ENCODE measurements around the gene PNPO. TPM values are rescaled to one million over a fixed set of nuclear protein-coding genes. Genes with fewer than 3 reads are reported as not detected.

The PNPO gene
- total and polyA plus RNA-seq, 2 of the 4 experiments (the other 2 are of a cell fraction): 13.9 to 34.1 TPM

GRCh38 chr17:47981462-47981861, 40.1 kb downstream of the PNPO start:
- ChIA-PET POLR2A (ENCODE audit: unreplicated experiment) (interaction anchor here (0.6 kb wide), 1 partner anchor 45 kb away, joined by 3 read pairs; no protein-coding TSS in a partner anchor), CTCF (interaction anchor here (0.6 to 0.9 kb wide), 2 partner anchors 11 to 575 kb away, joined by 3 read pairs; partner anchors contain the start of gene CDK5RAP3)
- no peak overlapping the region for H2BK15ac ChIP-seq (ENCODE audit: low read depth, low read length)
- no peaks in the 10 kb centered on the region; the same call in 1 of the 2 replicates for H4K20me1 ChIP-seq (ENCODE audit: insufficient read depth, low read length)
- no peak overlapping the region for H4K8ac ChIP-seq (ENCODE audit: low read depth in 2 of 2, low read length in 2 of 2)
- H3K9me1 ChIP-seq (ENCODE audit: insufficient read depth, low read length): no peaks in the 10 kb centered on the region
- no peaks in the 10 kb centered on the region for H3K4me1 ChIP-seq (ENCODE audit: control insufficient read depth, insufficient read depth, low read length)
- H3K4ac ChIP-seq (ENCODE audit: low read depth, low read length): no peak overlapping the region
- no peak overlapping the region for H4K5ac ChIP-seq (ENCODE audit: low read depth, low read length)
- H3K9me3 ChIP-seq (ENCODE audit: control insufficient read depth, insufficient read depth, low read length): no peaks in the 10 kb centered on the region
- in situ Hi-C loops (cut with MboI; ENCODE audit: low sequenced_read_pairs) (loop anchor here (5.0 kb wide), 1 partner anchor 36 kb away; no protein-coding TSS in a partner anchor), intact Hi-C loops (cut with micrococcal nuclease) (no loop called here), dilution Hi-C loops (cut with HindIII; ENCODE audit: low sequenced_read_pairs, unreplicated experiment) (no loop called here)
- ATAC-seq (ENCODE audit: low read depth) (no peak), DNase-seq (no peak)
- no peak overlapping the region for H2AK5ac ChIP-seq (ENCODE audit: low read depth, low read length)
- H4K91ac ChIP-seq (ENCODE audit: insufficient read depth, low read depth, low read length): no peak overlapping the region
- no peak overlapping the region for H3K4me3 ChIP-seq (ENCODE audit: insufficient read depth, low read depth, low read length)
- no peak overlapping the region for H2BK120ac ChIP-seq (ENCODE audit: low read depth, low read length)
- H2AK9ac ChIP-seq (replicated peaks; ENCODE audit: low read depth, low read length, poor library complexity): no peak overlapping the region
- H3K36me3 ChIP-seq (ENCODE audit: control insufficient read depth, insufficient read depth, low read length): peaks cover 50% of the 10 kb centered on the region
- H3K4me2 ChIP-seq (ENCODE audit: low read depth, low read length): no peak overlapping the region
- no peak overlapping the region for H3K14ac ChIP-seq (replicated peaks; ENCODE audit: low read depth, low read length)
- H3K9ac ChIP-seq (ENCODE audit: low read depth, low read length): no peak overlapping the region
- no peak overlapping the region for H3K27ac ChIP-seq (ENCODE audit: insufficient read depth, low read length)
- H3K79me1 ChIP-seq (ENCODE audit: low read depth in 1 of 2, low read length in 2 of 2): peaks cover 4 to 6% of the 10 kb centered on the region in 2 experiments; a peak in 2 of 4 replicates
- H2BK20ac ChIP-seq (ENCODE audit: low read depth, low read length): no peak overlapping the region
- BruUV-seq (replicated peaks): no TSS peak
- no peak overlapping the region for H2AFZ ChIP-seq (replicated peaks; ENCODE audit: low read length, poor library complexity)
- 100% methylated on average over 4 of the region's 9 CpGs; no CpG with 5 or more reads in 1 of the 2 experiments for WGBS, 2 experiments (ENCODE audit: extremely low coverage in 2 of 2, insufficient read length in 1 of 2)
- TF ChIP-seq SMC3 (IDR thresholded peaks at IDR 0.05; ENCODE audit: low read depth, low read length) (no peak), FOS (IDR thresholded peaks at IDR 0.05; ENCODE audit: low read depth, low read length) (no peak), MAFK (IDR thresholded peaks at IDR 0.05; ENCODE audit: low read depth, low read length) (no peak), RAD21 (IDR thresholded peaks at IDR 0.05; ENCODE audit: low read length) (no peak), RFX5 (IDR thresholded peaks at IDR 0.05; ENCODE audit: low read depth, low read length) (no peak), MXI1 (IDR thresholded peaks at IDR 0.05; ENCODE audit: borderline replicate concordance, low read depth, low read length) (no peak), BHLHE40 (IDR thresholded peaks at IDR 0.05; ENCODE audit: low read depth, low read length) (no peak), USF2 (IDR thresholded peaks at IDR 0.05; ENCODE audit: low read depth, low read length) (no peak), CEBPB (IDR thresholded peaks at IDR 0.05; ENCODE audit: low read depth, low read length) (no peak), CTCF (conservative IDR thresholded peaks at IDR 0.05; ENCODE audit: low read depth, low read length) (no peak), POLR2A (IDR thresholded peaks at IDR 0.05; ENCODE audit: low read depth, low read length) (no peak)
- TF ChIP-seq, protein P1, sequence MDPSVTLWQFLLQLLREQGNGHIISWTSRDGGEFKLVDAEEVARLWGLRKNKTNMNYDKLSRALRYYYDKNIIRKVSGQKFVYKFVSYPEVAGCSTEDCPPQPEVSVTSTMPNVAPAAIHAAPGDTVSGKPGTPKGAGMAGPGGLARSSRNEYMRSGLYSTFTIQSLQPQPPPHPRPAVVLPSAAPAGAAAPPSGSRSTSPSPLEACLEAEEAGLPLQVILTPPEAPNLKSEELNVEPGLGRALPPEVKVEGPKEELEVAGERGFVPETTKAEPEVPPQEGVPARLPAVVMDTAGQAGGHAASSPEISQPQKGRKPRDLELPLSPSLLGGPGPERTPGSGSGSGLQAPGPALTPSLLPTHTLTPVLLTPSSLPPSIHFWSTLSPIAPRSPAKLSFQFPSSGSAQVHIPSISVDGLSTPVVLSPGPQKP (IDR thresholded peaks at IDR 0.05; ENCODE audit: borderline replicate concordance, low read depth, low read length): no peak
- H3K23ac ChIP-seq (ENCODE audit: low read depth, low read length): no peak overlapping the region
- no peak overlapping the region for H2BK5ac ChIP-seq (ENCODE audit: low read depth, low read length, poor library complexity, severe bottlenecking)
- H3K27me3 ChIP-seq (ENCODE audit: control insufficient read depth, insufficient read depth, low read length): no peaks in the 10 kb centered on the region
- H3K18ac ChIP-seq (ENCODE audit: low read depth, low read length): no peak overlapping the region
- H3K56ac ChIP-seq (ENCODE audit: extremely low read depth, insufficient read depth, low read length): no peak overlapping the region
